ENCODE data around the gene ZSCAN23.
"Not testable (repeated sequence)": the region's sequence is repeated elsewhere in the genome, so short reads cannot be mapped to it uniquely, and the experiment has no call there.

Gene ZSCAN23

DNA sequence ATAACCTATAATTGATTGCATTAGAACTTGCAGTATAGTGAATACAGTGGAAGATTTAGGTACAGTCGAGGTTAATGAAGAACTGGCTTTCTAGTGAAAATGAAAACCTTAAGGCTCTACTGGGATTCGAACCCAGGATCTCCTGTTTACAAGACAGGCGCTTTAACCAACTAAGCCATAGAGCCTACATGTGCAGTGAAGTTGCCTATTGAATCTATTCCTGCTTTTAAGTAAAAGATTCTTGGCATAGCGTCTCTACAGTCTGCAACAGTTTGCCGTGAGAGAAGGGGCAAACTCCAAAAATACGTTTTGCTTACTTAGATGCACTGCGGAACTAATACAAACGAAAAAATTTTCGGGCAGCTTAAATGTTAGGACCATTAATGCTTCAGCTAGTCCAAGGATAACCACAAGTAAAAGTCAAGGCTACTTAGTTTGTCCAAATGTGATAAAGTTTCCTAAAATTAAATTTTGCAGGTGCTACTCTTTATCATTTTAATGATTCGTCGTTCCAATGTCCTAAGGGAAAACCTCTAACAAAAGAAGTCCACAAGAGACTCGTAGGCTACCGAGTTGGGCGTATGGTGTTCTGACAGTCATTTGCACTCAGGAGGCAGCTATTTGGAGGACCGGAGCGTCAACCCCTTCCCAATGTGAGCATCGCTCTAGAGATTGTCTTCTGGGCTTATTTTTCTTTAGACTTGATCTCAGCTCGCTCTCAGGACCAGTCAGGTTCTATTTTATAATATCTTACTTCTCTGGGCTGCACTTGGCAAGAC lies 31.3 kb upstream of the ZSCAN23 start:
- H3K4me3 ChIP-seq (ENCODE audit: low read length) = peak overlapping the region; percentile 67

DNA sequence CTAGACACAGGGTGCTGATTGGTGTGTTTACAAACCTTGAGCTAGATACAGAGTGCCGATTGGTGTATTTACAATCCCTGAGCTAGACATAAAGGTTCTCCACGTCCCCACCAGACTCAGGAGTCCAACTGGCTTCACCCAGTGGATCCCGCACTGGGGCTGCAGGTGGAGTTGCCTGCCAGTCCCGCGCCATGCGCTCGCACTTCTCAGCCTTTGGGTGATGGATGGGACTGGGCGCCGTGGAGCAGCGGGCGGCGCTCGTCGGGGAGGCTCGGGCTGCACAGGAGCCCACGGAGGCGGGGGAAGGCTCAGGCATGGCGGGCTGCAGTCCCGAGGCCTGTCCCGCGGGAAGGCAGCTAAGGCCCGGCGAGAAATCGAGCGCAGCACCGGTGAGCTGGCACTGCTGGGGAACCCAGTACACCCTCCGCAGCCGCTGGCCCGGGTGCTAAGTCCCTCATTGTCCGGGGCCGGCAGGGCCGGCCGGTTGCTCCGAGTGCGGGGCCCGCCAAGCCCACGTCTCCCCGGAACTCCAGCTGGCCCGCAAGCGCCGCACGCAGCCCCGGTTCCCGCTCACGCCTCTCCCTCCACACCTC lies 26.0 kb upstream of the ZSCAN23 start:
- H3K9ac ChIP-seq (ENCODE audit: low read depth, low read length); H3K4me3 ChIP-seq (ENCODE audit: low read length); H3K27me3 ChIP-seq (ENCODE audit: control insufficient read depth, insufficient read depth, low read length); H3K4me2 ChIP-seq (ENCODE audit: low read length); H3K9me3 ChIP-seq (replicated peaks; ENCODE audit: low read length); H3K36me3 ChIP-seq (ENCODE audit: insufficient read depth, low read length); H3K4me1 ChIP-seq (ENCODE audit: control insufficient read depth, insufficient read depth, low read length): not testable (repeated sequence)

More for the DNA sequence above, 31.3 kb upstream of the ZSCAN23 start:
- H3K4me1 ChIP-seq (ENCODE audit: control insufficient read depth, insufficient read depth, low read length) = no peaks in the 10 kb centered on the region
- no peaks in the 10 kb centered on the region for H3K9me3 ChIP-seq (replicated peaks; ENCODE audit: low read length)
- H3K36me3 ChIP-seq (ENCODE audit: insufficient read depth, low read length) = no peaks in the 10 kb centered on the region
- peak overlapping the region; percentile 80 for H3K4me2 ChIP-seq (ENCODE audit: low read length)
- peaks cover 29% of the 10 kb centered on the region for H3K27me3 ChIP-seq (ENCODE audit: control insufficient read depth, insufficient read depth, low read length)
- no peak overlapping the region for H3K9ac ChIP-seq (ENCODE audit: low read depth, low read length)

- no peak overlapping the region for H3K9ac ChIP-seq (ENCODE audit: low read depth, low read length)
- no peak overlapping the region for H3K4me2 ChIP-seq (ENCODE audit: low read length)
- H3K27me3 ChIP-seq (ENCODE audit: control insufficient read depth, insufficient read depth, low read length) = no peaks in the 10 kb centered on the region
- H3K36me3 ChIP-seq (ENCODE audit: insufficient read depth, low read length) = no peaks in the 10 kb centered on the region
- no peaks in the 10 kb centered on the region for H3K4me1 ChIP-seq (ENCODE audit: control insufficient read depth, insufficient read depth, low read length)
- no peak overlapping the region for H3K4me3 ChIP-seq (ENCODE audit: low read length)
- no peaks in the 10 kb centered on the region for H3K9me3 ChIP-seq (replicated peaks; ENCODE audit: low read length)
These were observed 24.8 kb upstream of the ZSCAN23 start for GRCh38 chr6:28468056-28468455.

DNA sequence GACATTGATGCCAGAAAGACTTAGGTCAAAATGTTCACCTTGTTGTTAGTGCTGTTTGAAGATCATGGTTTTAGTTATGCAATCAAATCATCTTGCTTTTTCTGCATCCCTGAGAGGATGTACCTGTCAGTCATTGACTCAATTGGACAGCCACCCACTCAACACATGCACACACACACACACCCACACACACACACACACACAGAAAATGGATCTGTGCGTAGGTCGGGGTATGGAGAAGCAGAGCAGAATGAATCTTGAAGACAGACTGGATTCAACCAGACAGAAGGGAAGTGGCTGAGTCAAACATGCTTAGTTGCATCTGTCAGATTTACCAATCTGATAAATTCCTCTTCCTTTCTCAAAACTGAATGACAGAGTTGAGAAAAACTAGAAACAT lies 19.1 kb upstream of the ZSCAN23 start:
- Histone ChIP-seq H3K9me3 (replicated peaks; ENCODE audit: low read length) (no peaks in the 10 kb centered on the region), H3K4me2 (ENCODE audit: low read length) (no peak overlapping the region), H3K36me3 (ENCODE audit: insufficient read depth, low read length) (no peaks in the 10 kb centered on the region), H3K4me1 (ENCODE audit: control insufficient read depth, insufficient read depth, low read length) (no peaks in the 10 kb centered on the region), H3K9ac (ENCODE audit: low read depth, low read length) (no peak overlapping the region), H3K27me3 (ENCODE audit: control insufficient read depth, insufficient read depth, low read length) (peaks cover 8% of the 10 kb centered on the region), H3K4me3 (ENCODE audit: low read length) (no peak overlapping the region)

DNA sequence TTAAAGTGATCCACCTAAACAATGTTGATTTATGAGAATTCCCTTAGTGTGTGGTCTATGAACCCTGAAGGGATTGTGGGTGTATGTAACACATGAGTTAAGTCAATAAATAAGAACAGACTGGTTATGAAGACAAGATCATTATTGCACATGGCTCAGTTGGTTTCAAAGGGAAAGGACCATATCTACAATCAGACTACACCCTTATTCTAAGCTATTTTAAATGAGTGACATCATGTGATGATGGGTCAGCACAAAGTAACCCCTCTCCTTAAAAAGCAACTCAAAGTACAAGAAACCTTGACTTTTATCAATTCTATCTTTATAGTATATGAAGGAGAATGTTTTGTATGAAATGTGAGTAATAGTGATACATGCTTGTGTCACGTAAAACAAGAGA lies 15.3 kb upstream of the ZSCAN23 start:
- no peak overlapping the region for H3K4me2 ChIP-seq (ENCODE audit: low read length)
- peaks cover 8% of the 10 kb centered on the region for H3K27me3 ChIP-seq (ENCODE audit: control insufficient read depth, insufficient read depth, low read length)
- H3K9ac ChIP-seq (ENCODE audit: low read depth, low read length) = no peak overlapping the region

DNA sequence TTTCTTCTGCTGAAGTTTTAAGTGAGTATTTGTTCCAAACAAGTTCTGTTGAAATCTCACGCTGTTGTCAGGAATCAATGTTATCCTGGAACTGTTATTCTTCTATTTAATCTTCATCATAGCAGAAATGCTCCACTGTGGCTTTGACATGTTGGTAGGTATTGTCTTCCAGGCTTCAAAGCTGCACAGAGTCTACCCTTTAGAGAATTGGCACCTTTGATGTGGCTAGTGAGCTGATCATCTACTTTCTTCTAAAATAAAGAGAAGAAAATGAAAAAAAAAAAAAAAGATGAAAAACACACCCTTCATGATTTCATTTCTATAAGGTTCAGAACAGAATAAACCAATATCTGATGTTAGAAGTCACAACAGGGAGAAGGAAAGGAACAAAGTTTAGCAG lies 5.8 kb upstream of the ZSCAN23 start:
- Histone ChIP-seq H3K9me3 (replicated peaks; ENCODE audit: low read length) (no peaks in the 10 kb centered on the region), H3K9ac (ENCODE audit: low read depth, low read length) (no peak overlapping the region), H3K27me3 (ENCODE audit: control insufficient read depth, insufficient read depth, low read length) (peaks cover 6% of the 10 kb centered on the region), H3K4me3 (ENCODE audit: low read length) (no peak overlapping the region), H3K4me1 (ENCODE audit: control insufficient read depth, insufficient read depth, low read length) (peaks cover 4% of the 10 kb centered on the region), H3K36me3 (ENCODE audit: insufficient read depth, low read length) (no peaks in the 10 kb centered on the region), H3K4me2 (ENCODE audit: low read length) (no peak overlapping the region)

More for the DNA sequence above, 15.3 kb upstream of the ZSCAN23 start:
- Histone ChIP-seq H3K4me1 (ENCODE audit: control insufficient read depth, insufficient read depth, low read length) (no peaks in the 10 kb centered on the region), H3K9me3 (replicated peaks; ENCODE audit: low read length) (no peaks in the 10 kb centered on the region), H3K36me3 (ENCODE audit: insufficient read depth, low read length) (no peaks in the 10 kb centered on the region), H3K4me3 (ENCODE audit: low read length) (no peak overlapping the region)

DNA sequence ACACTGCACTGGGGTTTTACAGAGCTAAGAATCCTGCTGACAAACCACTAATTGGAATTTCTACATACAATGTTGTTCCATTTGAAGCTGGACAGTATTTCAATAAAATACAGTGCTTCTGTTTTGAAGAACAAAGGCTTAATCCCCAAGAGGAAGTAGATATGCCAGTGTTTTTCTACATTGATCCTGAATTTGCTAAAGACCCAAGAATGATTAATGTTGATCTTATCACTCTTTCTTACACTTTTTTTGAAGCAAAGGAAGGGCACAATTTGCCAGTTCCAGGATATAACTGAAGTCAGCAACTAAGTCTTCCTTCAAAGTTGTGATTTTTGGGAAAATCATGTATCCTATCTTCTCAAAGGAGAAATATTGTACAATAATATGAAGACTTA lies 4.2 kb upstream of the ZSCAN23 start:
- H3K36me3 ChIP-seq (ENCODE audit: insufficient read depth, low read length); H3K27me3 ChIP-seq (ENCODE audit: control insufficient read depth, insufficient read depth, low read length); H3K9me3 ChIP-seq (replicated peaks; ENCODE audit: low read length); H3K9ac ChIP-seq (ENCODE audit: low read depth, low read length); H3K4me1 ChIP-seq (ENCODE audit: control insufficient read depth, insufficient read depth, low read length): not testable (repeated sequence)
- Histone ChIP-seq H3K4me2 (ENCODE audit: low read length) (peak overlapping the region; percentile 82), H3K4me3 (ENCODE audit: low read length) (peak overlapping the region; percentile 79)

DNA sequence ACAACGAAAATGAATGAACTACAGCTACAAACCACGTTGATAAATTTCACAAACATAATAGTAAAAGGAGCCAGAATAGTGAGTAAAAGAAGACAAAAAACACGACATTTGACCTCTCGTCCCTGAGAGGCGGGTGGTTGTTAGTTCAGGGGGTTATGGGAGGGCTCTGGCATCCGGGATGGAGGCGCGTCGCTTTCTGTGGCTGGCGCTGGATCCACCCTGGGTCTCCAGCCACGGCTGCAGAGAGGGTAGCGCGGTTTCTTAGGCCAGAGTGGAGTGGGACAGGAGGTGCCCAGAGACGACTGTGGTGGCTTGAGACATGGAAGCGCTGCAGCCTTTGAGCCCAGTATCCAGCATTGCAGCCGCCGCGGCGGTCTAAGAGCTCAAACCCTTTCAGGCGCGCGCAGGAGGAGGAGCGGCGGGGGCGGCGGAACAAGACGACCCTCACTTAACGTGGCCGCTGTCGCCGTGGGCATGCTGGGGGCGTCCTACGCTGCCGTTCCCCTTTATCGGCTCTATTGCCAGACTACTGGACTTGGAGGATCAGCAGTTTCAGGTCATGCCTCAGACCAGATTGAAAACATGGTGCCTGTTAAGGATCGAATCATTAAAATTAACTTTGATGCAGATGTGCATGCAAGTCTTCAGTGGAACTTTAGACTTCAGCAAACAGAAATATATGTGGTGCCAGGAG lies 3.7 kb upstream of the ZSCAN23 start:
- peak overlapping the region; percentile 54 for H3K9ac ChIP-seq (ENCODE audit: low read depth, low read length)
- H3K4me3 ChIP-seq (ENCODE audit: low read length) = peak overlapping the region; percentile 79
- peaks cover 6% of the 10 kb centered on the region for H3K27me3 ChIP-seq (ENCODE audit: control insufficient read depth, insufficient read depth, low read length)
- no peaks in the 10 kb centered on the region for H3K9me3 ChIP-seq (replicated peaks; ENCODE audit: low read length)
- H3K36me3 ChIP-seq (ENCODE audit: insufficient read depth, low read length) = no peaks in the 10 kb centered on the region
- H3K4me1 ChIP-seq (ENCODE audit: control insufficient read depth, insufficient read depth, low read length) = peaks cover 4% of the 10 kb centered on the region
- H3K4me2 ChIP-seq (ENCODE audit: low read length) = peak overlapping the region; percentile 82

DNA sequence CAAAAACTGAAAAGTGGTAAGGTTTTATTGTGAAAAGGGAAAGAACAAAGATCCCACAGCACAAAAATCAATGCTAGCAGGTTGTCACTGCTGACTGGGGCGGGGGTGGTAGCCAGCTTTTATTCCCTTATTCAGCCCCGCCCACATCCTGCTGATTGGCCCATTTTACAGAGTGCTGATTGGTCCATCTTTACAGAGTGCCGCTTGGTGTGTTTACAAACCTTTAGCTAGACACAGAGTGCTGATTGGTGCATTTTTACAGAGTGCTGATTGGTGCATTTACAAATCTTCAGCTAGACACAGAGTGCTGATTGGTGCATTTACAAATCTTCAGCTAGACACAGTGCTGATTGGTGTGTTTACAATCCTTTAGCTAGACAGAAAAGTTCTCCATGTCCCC lies 1.5 kb upstream of the ZSCAN23 start:
- H3K9ac ChIP-seq (ENCODE audit: low read depth, low read length); H3K4me2 ChIP-seq (ENCODE audit: low read length); H3K27me3 ChIP-seq (ENCODE audit: control insufficient read depth, insufficient read depth, low read length); H3K9me3 ChIP-seq (replicated peaks; ENCODE audit: low read length); H3K36me3 ChIP-seq (ENCODE audit: insufficient read depth, low read length); H3K4me3 ChIP-seq (ENCODE audit: low read length); H3K4me1 ChIP-seq (ENCODE audit: control insufficient read depth, insufficient read depth, low read length): not testable (repeated sequence)

DNA sequence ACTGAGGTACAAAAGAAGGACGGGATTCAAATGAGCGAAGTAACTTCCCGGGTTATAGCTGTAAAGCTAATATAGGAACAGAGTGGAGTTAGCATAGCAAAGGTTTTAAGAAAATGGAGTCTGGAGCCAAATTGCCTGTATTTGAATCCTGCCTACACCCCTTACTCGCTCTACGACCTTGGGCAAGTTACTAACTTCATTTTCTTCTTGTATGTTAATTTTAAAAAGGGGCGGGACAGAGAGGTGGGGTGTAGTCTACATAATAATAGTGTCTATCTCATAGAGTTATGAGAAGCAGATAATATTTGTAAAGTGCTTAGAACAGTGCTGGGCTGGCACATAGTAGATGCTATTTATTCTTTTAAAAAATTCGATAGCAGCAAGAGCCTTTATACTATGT lies 705 bp downstream of the ZSCAN23 start:
- H3K4me2 ChIP-seq (ENCODE audit: low read length) = peak overlapping the region; percentile 88
- no peaks in the 10 kb centered on the region for H3K9me3 ChIP-seq (replicated peaks; ENCODE audit: low read length)
- H3K27me3 ChIP-seq (ENCODE audit: control insufficient read depth, insufficient read depth, low read length) = peaks cover 6% of the 10 kb centered on the region
- H3K9ac ChIP-seq (ENCODE audit: low read depth, low read length) = peak overlapping the region; percentile 93
- H3K36me3 ChIP-seq (ENCODE audit: insufficient read depth, low read length) = no peaks in the 10 kb centered on the region
- H3K4me1 ChIP-seq (ENCODE audit: control insufficient read depth, insufficient read depth, low read length) = peaks cover 4% of the 10 kb centered on the region
- H3K4me3 ChIP-seq (ENCODE audit: low read length) = peak overlapping the region; percentile 98

- Histone ChIP-seq H3K27me3 (ENCODE audit: control insufficient read depth, insufficient read depth, low read length) (no peaks in the 10 kb centered on the region), H3K9ac (ENCODE audit: low read depth, low read length) (no peak overlapping the region)
These were observed 6.9 kb downstream of the ZSCAN23 start for GRCh38 chr6:28436404-28436803.

More at GRCh38 chr6:28436404-28436803, 6.9 kb downstream of the ZSCAN23 start:
- peaks cover 8% of the 10 kb centered on the region for H3K36me3 ChIP-seq (ENCODE audit: insufficient read depth, low read length)
- H3K4me1 ChIP-seq (ENCODE audit: control insufficient read depth, insufficient read depth, low read length) = no peaks in the 10 kb centered on the region
- no peaks in the 10 kb centered on the region for H3K9me3 ChIP-seq (replicated peaks; ENCODE audit: low read length)
- no peak overlapping the region for H3K4me2 ChIP-seq (ENCODE audit: low read length)
- no peak overlapping the region for H3K4me3 ChIP-seq (ENCODE audit: low read length)

Data from skeletal muscle satellite cell (primary cell).